SK-N-SH treated with all-trans-retinoic acid at 6 μM for 48 hours (cell line): ENCODE data around the gene BNIP2.

Experiments
- ATAC-seq: fragments of 200-7000 bp; cut with Tn5 transposase; 3 replicates; pipeline ENCODE4 v1.9.1; 2020; ENCODE audit warnings: mild to moderate bottlenecking, moderate library complexity
- ARNTL ChIP-seq: fragments of 450-650 bp; formaldehyde crosslinking; IDR thresholded peaks from 2 replicates; pipeline ENCODE4 v1.5.0; 2020; ENCODE audit warnings: low read depth, mild to moderate bottlenecking, moderate library complexity, borderline replicate concordance
- BACH2 ChIP-seq: fragments of 250-450 bp; sonication (Bioruptor Pico); IDR thresholded peaks from 2 replicates; pipeline ENCODE4 v1.9.0; 2021; ENCODE audit warnings: mild to moderate bottlenecking, borderline replicate concordance
- CSDC2 ChIP-seq: fragments of 250-450 bp; sonication (Bioruptor Pico); IDR thresholded peaks from 2 replicates; pipeline ENCODE4 v1.5.0; 2020; ENCODE audit warnings: mild to moderate bottlenecking, moderate library complexity
- CSRNP3 ChIP-seq: fragments of 250-450 bp; sonication (Bioruptor Pico); IDR thresholded peaks from 2 replicates; pipeline ENCODE4 v1.5.1; 2021; ENCODE audit warnings: mild to moderate bottlenecking, moderate library complexity
- ESRRG ChIP-seq: fragments of 250-450 bp; sonication (Bioruptor Pico); IDR thresholded peaks from 2 replicates; pipeline ENCODE4 v1.6.1; 2021; ENCODE audit warnings: mild to moderate bottlenecking
- GLIS3 ChIP-seq: fragments of 250-450 bp; sonication (Bioruptor Pico); IDR thresholded peaks from 2 replicates; pipeline ENCODE4 v1.5.0; 2020; ENCODE audit warnings: mild to moderate bottlenecking, moderate library complexity
- ISL1 ChIP-seq: fragments of 250-450 bp; sonication (Bioruptor Pico); IDR thresholded peaks from 2 replicates; pipeline ENCODE4 v2.1.2; 2022; ENCODE audit warnings: mild to moderate bottlenecking, moderate library complexity
- OSR1 ChIP-seq: fragments of 250-450 bp; sonication (Bioruptor Pico); IDR thresholded peaks from 2 replicates; pipeline ENCODE4 v1.8.0; 2022; ENCODE audit warnings: moderate library complexity, mild to moderate bottlenecking, inconsistent platforms
- PATZ1 ChIP-seq: fragments of 250-450 bp; sonication (Bioruptor Pico); IDR thresholded peaks from 2 replicates; pipeline ENCODE4 v1.8.0; 2020; ENCODE audit warnings: mild to moderate bottlenecking, moderate library complexity, borderline replicate concordance
- POU6F1 ChIP-seq: fragments of 250-450 bp; sonication (Bioruptor Pico); IDR thresholded peaks from 2 replicates; pipeline ENCODE4 v1.8.0; 2021; ENCODE audit warnings: low read depth, mild to moderate bottlenecking, moderate library complexity, borderline replicate concordance
- RARB ChIP-seq: fragments of 250-450 bp; sonication (Bioruptor Pico); IDR thresholded peaks from 2 replicates; pipeline ENCODE4 v1.8.0; 2021; ENCODE audit warnings: mild to moderate bottlenecking, moderate library complexity
- SNAI2 ChIP-seq: fragments of 250-450 bp; sonication (Bioruptor Pico); IDR thresholded peaks from 2 replicates; pipeline ENCODE4 v1.5.0; 2020; ENCODE audit warnings: mild to moderate bottlenecking, moderate library complexity
- TOX ChIP-seq: fragments of 250-450 bp; sonication (Bioruptor Pico); IDR thresholded peaks from 2 replicates; pipeline ENCODE4 v1.8.0; 2021; ENCODE audit warnings: mild to moderate bottlenecking, moderate library complexity, borderline replicate concordance
- ZC3H10 ChIP-seq: fragments of 250-450 bp; sonication (Bioruptor Pico); IDR thresholded peaks from 2 replicates; pipeline ENCODE4 v1.5.1; 2021; ENCODE audit warnings: mild to moderate bottlenecking, moderate library complexity
- ZFP3 ChIP-seq: fragments of 250-450 bp; sonication (Bioruptor Pico); IDR thresholded peaks from 2 replicates; pipeline ENCODE4 v1.5.0; 2020; ENCODE audit warnings: mild to moderate bottlenecking, moderate library complexity
- ZFP30 ChIP-seq: fragments of 450-650 bp; formaldehyde crosslinking; IDR thresholded peaks from 2 replicates; pipeline ENCODE4 v1.5.0; 2022; ENCODE audit warnings: mild to moderate bottlenecking, moderate library complexity
- ZNF565 ChIP-seq: fragments of 450-650 bp; formaldehyde crosslinking; conservative IDR thresholded peaks from 2 replicates; pipeline ENCODE4 v1.5.0; 2020; ENCODE audit warnings: low read depth, mild to moderate bottlenecking, moderate library complexity
- ZNF8 ChIP-seq: fragments of 450-650 bp; formaldehyde crosslinking; IDR thresholded peaks from 2 replicates; pipeline ENCODE4 v1.5.0; 2020; ENCODE audit warnings: mild to moderate bottlenecking, moderate library complexity
- TF ChIP-seq, protein P1 (sequence below): fragments of 250-450 bp; sonication (Bioruptor Pico); IDR thresholded peaks from 2 replicates; pipeline ENCODE4 v1.5.0; 2020; ENCODE audit warnings: mild to moderate bottlenecking, moderate library complexity
- TF ChIP-seq, protein P2 (sequence below): fragments of 250-450 bp; sonication (Bioruptor Pico); IDR thresholded peaks from 2 replicates; pipeline ENCODE4 v1.5.1; 2020; ENCODE audit warnings: low read depth, mild to moderate bottlenecking, moderate library complexity

BNIP2 gene

GRCh38 chr15:59723687-59724346 is 34.7 kb upstream of the BNIP2 start:
- TF ChIP-seq, protein P1, sequence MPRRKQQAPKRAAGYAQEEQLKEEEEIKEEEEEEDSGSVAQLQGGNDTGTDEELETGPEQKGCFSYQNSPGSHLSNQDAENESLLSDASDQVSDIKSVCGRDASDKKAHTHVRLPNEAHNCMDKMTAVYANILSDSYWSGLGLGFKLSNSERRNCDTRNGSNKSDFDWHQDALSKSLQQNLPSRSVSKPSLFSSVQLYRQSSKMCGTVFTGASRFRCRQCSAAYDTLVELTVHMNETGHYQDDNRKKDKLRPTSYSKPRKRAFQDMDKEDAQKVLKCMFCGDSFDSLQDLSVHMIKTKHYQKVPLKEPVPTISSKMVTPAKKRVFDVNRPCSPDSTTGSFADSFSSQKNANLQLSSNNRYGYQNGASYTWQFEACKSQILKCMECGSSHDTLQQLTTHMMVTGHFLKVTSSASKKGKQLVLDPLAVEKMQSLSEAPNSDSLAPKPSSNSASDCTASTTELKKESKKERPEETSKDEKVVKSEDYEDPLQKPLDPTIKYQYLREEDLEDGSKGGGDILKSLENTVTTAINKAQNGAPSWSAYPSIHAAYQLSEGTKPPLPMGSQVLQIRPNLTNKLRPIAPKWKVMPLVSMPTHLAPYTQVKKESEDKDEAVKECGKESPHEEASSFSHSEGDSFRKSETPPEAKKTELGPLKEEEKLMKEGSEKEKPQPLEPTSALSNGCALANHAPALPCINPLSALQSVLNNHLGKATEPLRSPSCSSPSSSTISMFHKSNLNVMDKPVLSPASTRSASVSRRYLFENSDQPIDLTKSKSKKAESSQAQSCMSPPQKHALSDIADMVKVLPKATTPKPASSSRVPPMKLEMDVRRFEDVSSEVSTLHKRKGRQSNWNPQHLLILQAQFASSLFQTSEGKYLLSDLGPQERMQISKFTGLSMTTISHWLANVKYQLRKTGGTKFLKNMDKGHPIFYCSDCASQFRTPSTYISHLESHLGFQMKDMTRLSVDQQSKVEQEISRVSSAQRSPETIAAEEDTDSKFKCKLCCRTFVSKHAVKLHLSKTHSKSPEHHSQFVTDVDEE, result no peak
- TF ChIP-seq ZNF565 (CRISPR knock-in tag) (no peak), PATZ1 (CRISPR knock-in tag) (no peak), SNAI2 (CRISPR knock-in tag) (no peak), BACH2 (no peak), TOX (CRISPR knock-in tag) (no peak), ZFP3 (CRISPR knock-in tag) (no peak), ZC3H10 (CRISPR knock-in tag) (no peak), CSDC2 (CRISPR knock-in tag) (no peak), POU6F1 (CRISPR knock-in tag) (no peak), ISL1 (no peak), ZFP30 (CRISPR knock-in tag) (no peak), ESRRG (CRISPR knock-in tag) (no peak), ARNTL (CRISPR knock-in tag) (no peak), RARB (CRISPR knock-in tag) (no peak), ZNF8 (CRISPR knock-in tag) (no peak), GLIS3 (CRISPR knock-in tag) (no peak), CSRNP3 (CRISPR knock-in tag) (no peak)
- TF ChIP-seq, protein P2, sequence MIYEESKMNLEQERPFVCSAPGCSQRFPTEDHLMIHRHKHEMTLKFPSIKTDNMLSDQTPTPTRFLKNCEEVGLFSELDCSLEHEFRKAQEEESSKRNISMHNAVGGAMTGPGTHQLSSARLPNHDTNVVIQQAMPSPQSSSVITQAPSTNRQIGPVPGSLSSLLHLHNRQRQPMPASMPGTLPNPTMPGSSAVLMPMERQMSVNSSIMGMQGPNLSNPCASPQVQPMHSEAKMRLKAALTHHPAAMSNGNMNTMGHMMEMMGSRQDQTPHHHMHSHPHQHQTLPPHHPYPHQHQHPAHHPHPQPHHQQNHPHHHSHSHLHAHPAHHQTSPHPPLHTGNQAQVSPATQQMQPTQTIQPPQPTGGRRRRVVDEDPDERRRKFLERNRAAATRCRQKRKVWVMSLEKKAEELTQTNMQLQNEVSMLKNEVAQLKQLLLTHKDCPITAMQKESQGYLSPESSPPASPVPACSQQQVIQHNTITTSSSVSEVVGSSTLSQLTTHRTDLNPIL (CRISPR knock-in tag), result no peak
- no peak for ATAC-seq

GRCh38 chr15:59722476-59722875 is 33.4 kb upstream of the BNIP2 start:
- TF ChIP-seq ZFP3 (CRISPR knock-in tag) (no peak), ISL1 (no peak), CSRNP3 (CRISPR knock-in tag) (no peak), ESRRG (CRISPR knock-in tag) (no peak), GLIS3 (CRISPR knock-in tag) (no peak), ZNF8 (CRISPR knock-in tag) (no peak)
- ATAC-seq, result no peak

- no peak for ATAC-seq
- TF ChIP-seq ZNF565 (CRISPR knock-in tag), result no peak
- no peak for TF ChIP-seq TOX (CRISPR knock-in tag)
- no peak for TF ChIP-seq ZNF8 (CRISPR knock-in tag)
- TF ChIP-seq, protein P2 (CRISPR knock-in tag), result no peak
- no peak for TF ChIP-seq OSR1 (CRISPR knock-in tag)
- no peak for TF ChIP-seq CSDC2 (CRISPR knock-in tag)
- TF ChIP-seq CSRNP3 (CRISPR knock-in tag), result no peak
- TF ChIP-seq, protein P1, result no peak
These were observed 32.9 kb upstream of the BNIP2 start for GRCh38 chr15:59722037-59722436.
